Ovary (tissue), 9 donors: Measurements from ENCODE around the gene TRAF3IP1. TPM values are rescaled to one million over a fixed set of nuclear protein-coding genes. Genes with fewer than 3 reads are reported as not detected.
A peak's percentile ranks its signal among the peaks of the same experiment; 100 is the strongest.

Experiments used
- DNase-seq, 5 donors: peaks; one replicate each; pipeline ENCODE4 v3.0.0-alpha.2; 2019 to 2020
- H3K27ac ChIP-seq, 2 donors: fragments of 200-600 bp; one replicate each; pipeline versions ENCODE4 v1.5.1 to v1.8.0; 2019 to 2022
- H3K27me3 ChIP-seq: fragments of 200-600 bp; one replicate; pipeline ENCODE4 v1.8.0; 2022
- H3K36me3 ChIP-seq: fragments of 200-600 bp; sonication (generic); one replicate; pipeline ENCODE4 v1.5.1; 2019
- H3K4me1 ChIP-seq: one replicate; pipeline ENCODE4 v1.8.1; 2013; ENCODE audit warnings: mild to moderate bottlenecking, moderate library complexity; ENCODE audit not compliant: insufficient read depth
- H3K4me3 ChIP-seq: fragments of 200-600 bp; sonication (generic); one replicate; pipeline ENCODE4 v1.5.1; 2017
- H3K9me3 ChIP-seq, 2 donors: fragments of 200-600 bp in 1 of 2; sonication (generic) in 1 of 2; one replicate each; pipeline versions ENCODE4 v1.5.1 to v1.8.1; 2013 to 2019; ENCODE audit warnings: mild to moderate bottlenecking in 1 of 2, moderate library complexity in 1 of 2
- EP300 ChIP-seq: sonication (generic); formaldehyde crosslinking; IDR thresholded peaks from one replicate; pipeline ENCODE4 v1.6.1; 2017; ENCODE audit warnings: antibody characterized with exemption
- POLR2A ChIP-seq: fragments of 450-650 bp; IDR thresholded peaks from one replicate; pipeline ENCODE4 v1.6.1; 2017; ENCODE audit warnings: antibody characterized with exemption, mild to moderate bottlenecking, moderate library complexity
- WGBS, 3 donors: extraction: QIAGEN DNeasy Blood & Tissue Kit in 1 of 3; methylation state at CpG; one replicate each; pipeline versions ENCODE4 v1.1.5 to v1.1.7; 2013 to 2017; 5-methylcytosine and 5-hydroxymethylcytosine counted together
- intact Hi-C, 4 donors: fragments of 100-400 bp; cut with DNase I; formaldehyde crosslinking; loops; one replicate each; pipeline versions ENCODE4 v1.11.0 to v1.15.1; 2022 to 2023
- polyA plus RNA-seq, 2 donors: library from polyadenylated mRNA; stranded (reverse); fragments of 200-250 nt in 1 of 2; fragments of 350-450 nt in 1 of 2; fragmentation: Illumina TruSeq in 1 of 2; extraction: RNeasy Lipid Tissue Mini Kit (QIAGEN cat#74804) in 1 of 2; gene quantifications; one replicate each; pipeline ENCODE4 v1.2.3, GENCODE V29; 2013 to 2014
- total RNA-seq, 7 donors: library from RNA; depleted of rRNA in 2 of 7; stranded (reverse); fragments of >200 nt in 2 of 7; fragmentation: NEBNext Ultra II Directional in 3 of 7; extraction: Animal tissue kit (Norgen Biotek cat#: 25700) in 3 of 7; gene quantifications; one replicate each; pipeline versions ENCODE4 v1.1.0 to v1.2.4, GENCODE V29; 2016 to 2023
- TF ChIP-seq, protein P1 (sequence below), 3 donors: fragments of 450-650 bp in 2 of 3; fragments of 200-600 bp in 1 of 3; IDR thresholded peaks; one replicate each; pipeline versions ENCODE4 v1.5.1 to v1.8.0; 2016 to 2022; ENCODE audit warnings: antibody characterized with exemption in 3 of 3, mild to moderate bottlenecking in 1 of 3
- donor health status: DM: no; HTN: no; CAD: no; lungs with moderate emphysema.
- donor health status: DM: no; HTN: no; CAD: no.
- donor health status: Bipolar disorder and iron deficiency.
- donor health status: DM: yes; HTN: yes; CAD: no.
- donor health status: DM: no; HTN: no; CAD: no.
- donor health status: DM: yes; HTN: yes; CAD: no.

Gene TRAF3IP1
- total and polyA plus RNA-seq, 9 donors, result 7.0 to 29.2 (median 19.1) TPM

DNA sequence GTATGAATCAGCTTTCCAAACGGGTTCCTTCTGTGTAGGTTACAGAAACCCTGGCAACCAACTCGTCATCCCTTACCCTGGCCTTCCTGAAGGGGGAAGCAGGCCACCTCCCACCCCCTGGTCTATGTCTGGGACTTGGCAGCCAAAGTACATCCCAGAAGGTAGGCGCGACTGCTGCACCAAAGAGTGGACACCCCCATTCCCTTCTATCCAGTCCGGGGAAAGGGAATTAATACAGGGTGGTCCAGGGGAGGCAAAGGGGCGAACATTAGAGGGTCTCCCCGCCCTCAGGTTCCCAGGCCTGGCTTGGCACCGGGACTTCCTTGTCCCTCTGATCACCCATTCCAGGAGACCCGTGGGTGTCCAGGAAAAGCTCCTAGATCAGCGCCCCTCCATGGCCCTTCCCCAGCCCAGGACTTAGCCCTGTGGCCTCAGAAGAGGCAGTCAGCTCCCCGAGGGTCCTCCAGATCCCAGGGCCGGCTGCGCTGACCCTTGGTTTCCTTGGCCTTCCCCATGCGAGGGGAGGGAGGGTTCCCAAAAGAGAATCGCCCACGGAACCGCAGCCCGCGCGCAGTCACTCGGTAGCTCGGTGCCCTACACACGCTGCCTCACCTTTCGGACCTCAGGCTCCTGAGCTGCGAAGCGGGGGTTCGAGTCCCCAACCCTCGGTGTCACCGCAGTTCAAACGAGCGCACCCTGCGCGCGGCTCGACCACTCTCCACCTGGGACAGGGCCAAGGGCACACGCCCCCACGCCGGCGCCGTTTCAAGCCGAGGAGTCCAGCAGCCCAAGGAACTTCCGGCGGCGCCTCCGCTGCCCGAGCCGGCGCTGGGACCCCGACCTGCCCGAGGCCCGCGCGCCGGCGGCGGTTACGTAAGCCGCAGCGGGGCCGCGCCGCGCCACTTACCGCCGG, 32.3 kb upstream of the TRAF3IP1 start, which contains the start of gene PER2:
Gene PER2 (minus strand): TSS at position 874 of the 913 bp plus-strand sequence. CDS start 10,674 bp downstream, outside the sequence.
- Histone ChIP-seq H3K36me3 (no peaks in the 10 kb centered on the region), H3K4me3 (peak within 1 kb of the TSS; percentile 90), H3K4me1 (peaks cover 10% of the 10 kb centered on the region), H3K27me3 (no peaks in the 10 kb centered on the region), H3K9me3 (no peaks in the 10 kb centered on the region), H3K27ac (peak within 1 kb of the TSS; percentile 88 to 90)
- TF ChIP-seq, protein P1, sequence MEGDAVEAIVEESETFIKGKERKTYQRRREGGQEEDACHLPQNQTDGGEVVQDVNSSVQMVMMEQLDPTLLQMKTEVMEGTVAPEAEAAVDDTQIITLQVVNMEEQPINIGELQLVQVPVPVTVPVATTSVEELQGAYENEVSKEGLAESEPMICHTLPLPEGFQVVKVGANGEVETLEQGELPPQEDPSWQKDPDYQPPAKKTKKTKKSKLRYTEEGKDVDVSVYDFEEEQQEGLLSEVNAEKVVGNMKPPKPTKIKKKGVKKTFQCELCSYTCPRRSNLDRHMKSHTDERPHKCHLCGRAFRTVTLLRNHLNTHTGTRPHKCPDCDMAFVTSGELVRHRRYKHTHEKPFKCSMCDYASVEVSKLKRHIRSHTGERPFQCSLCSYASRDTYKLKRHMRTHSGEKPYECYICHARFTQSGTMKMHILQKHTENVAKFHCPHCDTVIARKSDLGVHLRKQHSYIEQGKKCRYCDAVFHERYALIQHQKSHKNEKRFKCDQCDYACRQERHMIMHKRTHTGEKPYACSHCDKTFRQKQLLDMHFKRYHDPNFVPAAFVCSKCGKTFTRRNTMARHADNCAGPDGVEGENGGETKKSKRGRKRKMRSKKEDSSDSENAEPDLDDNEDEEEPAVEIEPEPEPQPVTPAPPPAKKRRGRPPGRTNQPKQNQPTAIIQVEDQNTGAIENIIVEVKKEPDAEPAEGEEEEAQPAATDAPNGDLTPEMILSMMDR (IDR thresholded peaks at IDR 0.05), result no peak
- peak; percentile 11 for TF ChIP-seq POLR2A
- intact Hi-C loops, result no loop called here
- peak; percentile 62 to 82 (median 79) for DNase-seq
- WGBS, 3 donors, result 1 to 2% (median 1%) methylated on average over 36 to 65 of the region's 65 CpGs

DNA sequence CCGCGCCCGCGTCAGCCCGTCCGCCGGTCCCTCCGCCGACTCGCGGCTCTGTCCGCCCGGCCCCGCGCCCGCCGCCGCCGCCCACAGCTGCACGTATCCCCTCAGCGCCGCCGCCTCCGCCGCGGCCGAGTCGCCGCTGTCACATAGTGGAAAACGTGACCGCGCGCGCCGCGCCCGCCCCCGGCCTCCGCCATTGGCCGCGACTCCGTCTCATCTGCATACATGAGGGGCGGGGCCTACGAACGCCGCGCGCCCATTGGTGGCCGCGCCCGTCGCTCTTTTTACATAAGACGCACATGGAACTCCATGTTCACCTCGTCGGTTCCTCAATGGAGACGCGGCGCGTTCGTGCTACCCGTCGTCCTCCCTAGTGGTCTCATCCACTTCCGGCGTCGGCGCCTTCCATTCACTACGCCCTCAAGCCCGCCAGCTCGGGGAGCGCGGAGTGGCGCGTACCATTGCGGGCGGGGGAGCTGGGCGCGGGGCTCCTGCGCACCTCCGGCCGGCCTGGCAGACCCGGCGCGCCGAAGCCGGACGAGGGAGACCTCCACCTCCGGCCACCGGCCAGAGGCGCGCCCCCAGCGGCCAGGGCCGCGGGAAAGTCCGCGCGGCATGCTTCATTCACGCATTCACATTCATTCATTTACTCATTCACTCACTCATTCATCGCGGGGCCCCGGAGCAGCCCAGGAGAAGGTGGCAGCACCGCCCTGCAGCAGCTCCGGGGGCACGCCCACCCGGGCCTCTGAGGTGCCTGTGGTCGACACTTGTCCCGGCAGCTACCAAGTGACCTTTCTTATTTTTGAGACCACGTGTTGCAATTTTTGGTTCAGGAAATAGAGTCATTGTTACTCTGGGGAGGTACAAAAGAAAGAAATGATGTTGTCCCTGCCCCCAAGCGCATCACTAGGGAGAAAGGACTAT, 31.4 kb upstream of the TRAF3IP1 start:
- H3K9me3 ChIP-seq, result no peaks in the 10 kb centered on the region
- H3K4me3 ChIP-seq, result peak overlapping the region; percentile 90
- H3K4me1 ChIP-seq, result peaks cover 10% of the 10 kb centered on the region
- WGBS, 3 donors, result 0 to 1% (median 1%) methylated on average over 50 to 108 of the region's 108 CpGs
- peak; percentile 97 to 100 (median 99) for DNase-seq
- H3K36me3 ChIP-seq, result no peaks in the 10 kb centered on the region
- TF ChIP-seq POLR2A (peak; percentile 77), EP300 (no peak)
- TF ChIP-seq, protein P1 (IDR thresholded peaks at IDR 0.05), result peak in 2 of 3 donors; percentile 44 to 61
- intact Hi-C loops, result no loop called here
- peak overlapping the region; percentile 88 to 90 for H3K27ac ChIP-seq
- no peaks in the 10 kb centered on the region for H3K27me3 ChIP-seq

DNA sequence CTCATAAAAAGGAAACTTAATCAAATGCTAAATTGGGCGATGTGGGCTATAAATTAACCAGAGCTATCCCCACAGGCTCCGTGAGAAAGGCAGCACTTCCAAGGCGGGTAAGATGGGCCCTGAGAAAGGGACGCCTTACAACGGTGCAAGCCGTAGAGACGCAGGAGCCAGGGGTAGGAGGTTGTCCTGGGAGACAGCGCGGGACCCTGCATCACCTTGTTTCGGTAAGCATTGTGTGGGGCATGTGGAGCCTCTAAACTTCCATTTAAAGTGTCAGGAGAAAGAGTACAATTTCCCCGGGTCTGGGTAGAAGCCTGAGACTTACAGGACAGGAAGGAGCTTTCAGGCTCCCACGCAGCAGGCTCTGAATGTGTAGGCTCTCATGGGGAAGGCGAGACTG, 30.7 kb upstream of the TRAF3IP1 start:
- Histone ChIP-seq H3K36me3 (no peaks in the 10 kb centered on the region), H3K27ac (peak overlapping the region in 1 of 2 donors; percentile 90), H3K27me3 (no peaks in the 10 kb centered on the region), H3K4me1 (peaks cover 8% of the 10 kb centered on the region), H3K4me3 (peak overlapping the region; percentile 90), H3K9me3 (no peaks in the 10 kb centered on the region)
- WGBS, 3 donors, result 24 to 28% (median 25%) methylated on average over 13 of the region's 13 CpGs
- peak in 1 of 5 donors; percentile 38 for DNase-seq
- no peak for TF ChIP-seq EP300
- TF ChIP-seq, protein P1 (IDR thresholded peaks at IDR 0.05), result no peak
- TF ChIP-seq POLR2A, result no peak
- intact Hi-C loops, result no loop called here

DNA sequence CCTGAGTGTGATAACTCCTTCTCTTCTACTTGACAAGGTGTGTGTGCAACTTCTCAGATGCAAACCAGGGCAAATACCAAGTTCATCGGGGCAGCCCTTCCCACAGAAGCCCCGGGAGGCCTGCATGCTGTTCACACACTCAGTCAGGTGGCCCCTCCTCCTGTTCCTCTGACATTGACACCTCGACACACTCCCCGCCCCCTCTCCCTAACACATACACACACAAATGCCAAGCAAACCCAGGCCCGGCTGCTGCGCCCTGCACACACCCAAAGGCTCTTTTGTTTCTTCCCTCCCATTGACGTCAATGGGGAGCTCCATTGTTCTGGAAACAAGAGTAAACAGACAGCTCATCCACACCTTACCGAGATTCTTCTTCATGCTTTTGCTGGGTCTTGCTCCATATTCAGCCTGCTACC, 30.2 kb upstream of the TRAF3IP1 start:
- no peak overlapping the region for H3K4me3 ChIP-seq
- no peaks in the 10 kb centered on the region for H3K36me3 ChIP-seq
- TF ChIP-seq EP300, result no peak
- TF ChIP-seq, protein P1 (IDR thresholded peaks at IDR 0.05), result no peak
- no peak for TF ChIP-seq POLR2A
- no peaks in the 10 kb centered on the region for H3K9me3 ChIP-seq
- intact Hi-C loops, result no loop called here
- peaks cover 8% of the 10 kb centered on the region for H3K4me1 ChIP-seq
- no peaks in the 10 kb centered on the region for H3K27me3 ChIP-seq
- no peak overlapping the region for H3K27ac ChIP-seq
- WGBS, 3 donors, result 66 to 68% (median 66%) methylated on average over 8 of the region's 8 CpGs
- peak in 1 of 5 donors; percentile 42 for DNase-seq
